Fibroblast of skin of right quadriceps (primary cell): ENCODE measurements around the gene UFSP2.

Experiments
- DNase-seq: peaks from one replicate; pipeline ENCODE4 v3.0.0-alpha.2; 2013

Gene UFSP2

GRCh38 chr4:185351691-185352090 lies 74.1 kb downstream of the UFSP2 start:
- no peak for DNase-seq
